Posterior cingulate gyrus (tissue), 11 donors: Measurements from ENCODE around the gene SDK1.

Source experiments
- DNase-seq, 10 donors: peaks; one replicate each; pipeline versions ENCODE4 v3.0.0 to v3.0.0-alpha.2; 2020 to 2021; ENCODE audit warnings: mixed read lengths in 3 of 10
- intact Hi-C: fragments of 100-400 bp; cut with DNase I; formaldehyde crosslinking; loops from one replicate; pipeline ENCODE4 v1.15.1; 2023

The SDK1 gene

GRCh38 chr7:3984456-3984855 is 683.4 kb downstream of the SDK1 start:
- DNase-seq, result peak in 1 of 10 donors; percentile 35
- intact Hi-C loops, result no loop called here

GRCh38 chr7:3986927-3987326 is 685.9 kb downstream of the SDK1 start:
- intact Hi-C loops, result no loop called here
- no peak for DNase-seq

GRCh38 chr7:3987426-3987927 is 686.4 kb downstream of the SDK1 start:
- intact Hi-C loops, result no loop called here

GRCh38 chr7:3989723-3990122 is 688.7 kb downstream of the SDK1 start:
- DNase-seq, result peak in 1 of 10 donors; percentile 62
- intact Hi-C loops, result no loop called here

More at GRCh38 chr7:3987426-3987927, 686.4 kb downstream of the SDK1 start:
- peak in 1 of 10 donors; percentile 44 for DNase-seq

GRCh38 chr7:3991731-3992231 is 690.7 kb downstream of the SDK1 start:
- intact Hi-C loops, result no loop called here
- peak in 1 of 10 donors; percentile 77 for DNase-seq

- intact Hi-C loops, result no loop called here
- no peak for DNase-seq
Measured at GRCh38 chr7:3992841-3993240, 691.8 kb downstream of the SDK1 start.

- intact Hi-C loops, result no loop called here
Measured at GRCh38 chr7:3994764-3995163, 693.7 kb downstream of the SDK1 start.

GRCh38 chr7:3995187-3995586 is 694.1 kb downstream of the SDK1 start:
- no peak for DNase-seq
- intact Hi-C loops, result no loop called here

More at GRCh38 chr7:3994764-3995163, 693.7 kb downstream of the SDK1 start:
- no peak for DNase-seq

- peak in 1 of 10 donors; percentile 72 for DNase-seq
- intact Hi-C loops, result no loop called here
Measured at GRCh38 chr7:3998060-3998459, 697.0 kb downstream of the SDK1 start.

- intact Hi-C loops, result no loop called here
- DNase-seq, result no peak
Measured at GRCh38 chr7:4000139-4000538, 699.1 kb downstream of the SDK1 start.

- intact Hi-C loops, result no loop called here
- DNase-seq, result no peak
Measured at GRCh38 chr7:4000934-4001333, 699.9 kb downstream of the SDK1 start.

GRCh38 chr7:4001742-4002141 is 700.7 kb downstream of the SDK1 start:
- no peak for DNase-seq
- intact Hi-C loops, result no loop called here

GRCh38 chr7:4003503-4003902 is 702.5 kb downstream of the SDK1 start:
- intact Hi-C loops, result no loop called here
- DNase-seq, result no peak

GRCh38 chr7:4006687-4007086 is 705.6 kb downstream of the SDK1 start:
- intact Hi-C loops, result no loop called here
- DNase-seq, result no peak

- DNase-seq, result peak in 5 of 10 donors; percentile 42 to 89 (median 43)
- intact Hi-C loops, result no loop called here
Measured at GRCh38 chr7:4009211-4010060, 708.4 kb downstream of the SDK1 start.

GRCh38 chr7:4010061-4010605 is 709.1 kb downstream of the SDK1 start:
- DNase-seq, result no peak
- intact Hi-C loops, result no loop called here

GRCh38 chr7:4010923-4011656 is 710.0 kb downstream of the SDK1 start:
- intact Hi-C loops, result no loop called here
- peak in 1 of 10 donors; percentile 67 for DNase-seq

- no peak for DNase-seq
- intact Hi-C loops, result no loop called here
Measured at GRCh38 chr7:4013793-4014192, 712.7 kb downstream of the SDK1 start.

- intact Hi-C loops, result no loop called here
- DNase-seq, result no peak
Measured at GRCh38 chr7:4014346-4015050, 713.4 kb downstream of the SDK1 start.

GRCh38 chr7:4015371-4015770 is 714.3 kb downstream of the SDK1 start:
- intact Hi-C loops, result no loop called here
- peak in 1 of 10 donors; percentile 42 for DNase-seq
